DMS153 (cell line): Measurements from ENCODE around the gene TRIM10.
"Not testable (repeated sequence)": the region's sequence is repeated elsewhere in the genome, so short reads cannot be mapped to it uniquely, and the experiment has no call there.

ENCODE experiments used
- DNase-seq: peaks from one replicate; lab custom pipeline; 2025; lab: John Stamatoyannopoulos, UW

The TRIM10 gene

GRCh38 chr6:30152910-30153610 lies 8.0 kb downstream of the TRIM10 start:
- DNase-seq, result no peak

- no peak for DNase-seq
Measured at GRCh38 chr6:30152016-30152673, 8.9 kb downstream of the TRIM10 start.

- DNase-seq, result no peak
Measured at GRCh38 chr6:30151580-30151979, 9.4 kb downstream of the TRIM10 start.

GRCh38 chr6:30150671-30151395 lies 10.2 kb downstream of the TRIM10 start:
- no peak for DNase-seq

GRCh38 chr6:30149858-30150550 lies 11.0 kb downstream of the TRIM10 start:
- no peak for DNase-seq

GRCh38 chr6:30149234-30149633 lies 11.8 kb downstream of the TRIM10 start:
- no peak for DNase-seq

GRCh38 chr6:30147096-30147495 lies 13.9 kb downstream of the TRIM10 start:
- DNase-seq, result no peak

GRCh38 chr6:30145818-30146217 lies 15.2 kb downstream of the TRIM10 start:
- DNase-seq, result no peak

- no peak for DNase-seq
Measured at GRCh38 chr6:30144811-30145210, 16.2 kb downstream of the TRIM10 start.

GRCh38 chr6:30143780-30144179 lies 17.2 kb downstream of the TRIM10 start:
- DNase-seq, result no peak

- no peak for DNase-seq
Measured at GRCh38 chr6:30142665-30143064, 18.3 kb downstream of the TRIM10 start.

- DNase-seq, result not testable (repeated sequence)
Measured at GRCh38 chr6:30140240-30140639, 20.8 kb downstream of the TRIM10 start.

GRCh38 chr6:30136570-30137286 lies 24.3 kb downstream of the TRIM10 start:
- no peak for DNase-seq

GRCh38 chr6:30135757-30136156 lies 25.3 kb downstream of the TRIM10 start, which contains the start of gene TRIM40:
Gene TRIM40, plus strand, starts transcription at chr6:30136140. Its CDS starts 897 bp downstream, at chr6:30137037.
- no peak for DNase-seq

GRCh38 chr6:30135147-30135546 lies 25.9 kb downstream of the TRIM10 start:
- DNase-seq, result no peak

GRCh38 chr6:30131947-30132497 lies 29.0 kb downstream of the TRIM10 start:
- DNase-seq, result no peak

GRCh38 chr6:30130887-30131862 lies 29.8 kb downstream of the TRIM10 start:
- DNase-seq, result peak; percentile 77

GRCh38 chr6:30130179-30130679 lies 30.8 kb downstream of the TRIM10 start:
- DNase-seq, result no peak

- no peak for DNase-seq
Measured at GRCh38 chr6:30129265-30130178, 31.5 kb downstream of the TRIM10 start.
